Type B pancreatic cell (in vitro differentiated cells): ENCODE measurements around the gene KCNJ9. TPM values are rescaled to one million over a fixed set of nuclear protein-coding genes. Genes with fewer than 3 reads are reported as not detected.

Source experiments
- DNase-seq: peaks from one replicate; pipeline ENCODE4 v3.0.0; 2021; ENCODE audit warnings: mixed read lengths; ENCODE audit not compliant: unreplicated experiment; ENCODE audit errors: extremely low spot score
- H3K27ac Mint-ChIP-seq: 2 replicates; pipeline ENCODE4 v1.8.0; 2021; ENCODE audit warnings: mild to moderate bottlenecking, mixed read lengths
- H3K27me3 Mint-ChIP-seq: 2 replicates; pipeline ENCODE4 v1.8.0; 2021; ENCODE audit warnings: mixed read lengths
- H3K36me3 Mint-ChIP-seq: 2 replicates; pipeline ENCODE4 v1.8.0; 2021; ENCODE audit warnings: mixed read lengths
- H3K4me1 Mint-ChIP-seq: one replicate; pipeline ENCODE4 v1.8.0; 2021; ENCODE audit warnings: mixed read lengths; ENCODE audit not compliant: unreplicated experiment
- H3K4me3 Mint-ChIP-seq: 2 replicates; pipeline ENCODE4 v1.8.0; 2021; ENCODE audit warnings: mild to moderate bottlenecking, mixed read lengths
- H3K9me3 Mint-ChIP-seq: 2 replicates; pipeline ENCODE4 v1.8.0; 2021; ENCODE audit warnings: mixed read lengths
- total RNA-seq: library from RNA; stranded (reverse); gene quantifications from 2 replicates; pipeline ENCODE4 v1.2.1, GENCODE V29; 2021; ENCODE audit warnings: low replicate concordance
- TF ChIP-seq, protein P1 (sequence below): fragments of 200-600 bp; sonication (generic); conservative IDR thresholded peaks from 2 replicates; pipeline ENCODE4 v1.5.0; 2021; ENCODE audit warnings: antibody characterized with exemption, mild to moderate bottlenecking

Gene KCNJ9
- total RNA-seq, 1 donor from 2014 or later: not detected

DNA sequence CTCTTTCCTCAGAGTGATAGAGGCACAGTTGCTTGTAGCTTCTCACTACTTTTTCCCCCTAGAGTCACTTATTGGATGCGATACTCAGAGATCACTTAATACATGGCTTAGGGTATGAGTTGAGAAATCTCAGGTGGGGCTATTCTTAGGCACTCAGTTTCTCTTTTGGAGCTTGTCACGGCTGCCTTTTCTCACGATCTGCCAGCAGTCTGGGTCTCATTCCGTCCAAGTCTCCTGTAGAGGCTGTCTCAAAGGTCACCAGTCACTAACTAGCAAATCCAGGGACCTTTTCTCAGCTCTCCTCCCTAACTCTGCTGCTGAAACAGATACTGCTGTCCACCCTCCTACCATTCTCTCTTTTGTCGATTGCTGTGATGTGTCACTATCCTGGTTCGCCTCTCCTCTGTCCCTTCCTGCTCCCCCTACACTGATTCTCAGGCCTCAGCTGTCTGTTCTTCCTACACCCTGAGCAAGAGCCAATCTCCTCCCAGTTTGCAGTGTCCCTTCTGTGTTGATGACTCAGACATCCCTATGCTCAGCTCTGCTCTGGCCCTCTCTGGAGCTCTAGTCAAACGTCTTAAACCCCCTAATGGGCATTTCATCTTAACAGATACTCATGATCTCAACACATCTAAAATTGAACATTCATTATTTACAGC, 46.7 kb downstream of the KCNJ9 start:
- Mint-ChIP-seq H3K4me3 (no peak overlapping the region), H3K4me1 (peaks cover 12% of the 10 kb centered on the region), H3K36me3 (no peaks in the 10 kb centered on the region), H3K27ac (no peak overlapping the region), H3K27me3 (peaks cover 12% of the 10 kb centered on the region), H3K9me3 (no peaks in the 10 kb centered on the region)
- no peak for DNase-seq
- TF ChIP-seq, protein P1, sequence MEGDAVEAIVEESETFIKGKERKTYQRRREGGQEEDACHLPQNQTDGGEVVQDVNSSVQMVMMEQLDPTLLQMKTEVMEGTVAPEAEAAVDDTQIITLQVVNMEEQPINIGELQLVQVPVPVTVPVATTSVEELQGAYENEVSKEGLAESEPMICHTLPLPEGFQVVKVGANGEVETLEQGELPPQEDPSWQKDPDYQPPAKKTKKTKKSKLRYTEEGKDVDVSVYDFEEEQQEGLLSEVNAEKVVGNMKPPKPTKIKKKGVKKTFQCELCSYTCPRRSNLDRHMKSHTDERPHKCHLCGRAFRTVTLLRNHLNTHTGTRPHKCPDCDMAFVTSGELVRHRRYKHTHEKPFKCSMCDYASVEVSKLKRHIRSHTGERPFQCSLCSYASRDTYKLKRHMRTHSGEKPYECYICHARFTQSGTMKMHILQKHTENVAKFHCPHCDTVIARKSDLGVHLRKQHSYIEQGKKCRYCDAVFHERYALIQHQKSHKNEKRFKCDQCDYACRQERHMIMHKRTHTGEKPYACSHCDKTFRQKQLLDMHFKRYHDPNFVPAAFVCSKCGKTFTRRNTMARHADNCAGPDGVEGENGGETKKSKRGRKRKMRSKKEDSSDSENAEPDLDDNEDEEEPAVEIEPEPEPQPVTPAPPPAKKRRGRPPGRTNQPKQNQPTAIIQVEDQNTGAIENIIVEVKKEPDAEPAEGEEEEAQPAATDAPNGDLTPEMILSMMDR: no peak

- no peak overlapping the region for H3K27ac Mint-ChIP-seq
- H3K36me3 Mint-ChIP-seq: no peaks in the 10 kb centered on the region
- no peaks in the 10 kb centered on the region for H3K9me3 Mint-ChIP-seq
- peaks cover 12% of the 10 kb centered on the region for H3K4me1 Mint-ChIP-seq
- no peak overlapping the region for H3K4me3 Mint-ChIP-seq
- no peak for DNase-seq
- TF ChIP-seq, protein P1: no peak
- H3K27me3 Mint-ChIP-seq: peaks cover 12% of the 10 kb centered on the region
Observed at GRCh38 chr1:160128636-160129035, 47.3 kb downstream of the KCNJ9 start.

DNA sequence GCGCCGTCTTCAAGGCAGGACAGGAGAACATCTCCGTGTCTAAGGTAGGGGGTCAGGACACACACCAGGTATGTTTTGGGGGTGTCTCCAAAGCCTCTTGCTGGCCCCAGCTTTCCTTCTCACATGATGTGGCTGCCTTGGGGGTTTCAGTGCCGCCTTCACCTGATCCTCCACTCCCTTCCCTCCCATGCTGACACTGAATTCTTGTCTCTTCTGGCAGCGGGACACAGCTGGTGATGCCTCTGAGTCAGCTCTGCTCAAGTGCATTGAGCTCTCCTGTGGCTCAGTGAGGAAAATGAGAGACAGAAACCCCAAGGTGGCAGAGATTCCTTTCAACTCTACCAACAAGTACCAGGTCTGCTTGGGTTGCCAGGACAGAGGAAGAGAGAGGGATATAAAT, 47.7 kb downstream of the KCNJ9 start:
- Mint-ChIP-seq H3K9me3 (no peaks in the 10 kb centered on the region), H3K4me3 (no peak overlapping the region), H3K27ac (peak overlapping the region; percentile 8), H3K4me1 (peaks cover 11% of the 10 kb centered on the region), H3K36me3 (no peaks in the 10 kb centered on the region), H3K27me3 (peaks cover 12% of the 10 kb centered on the region)
- no peak for DNase-seq
- TF ChIP-seq, protein P1: no peak

GRCh38 chr1:160129558-160129957, 48.2 kb downstream of the KCNJ9 start:
- H3K4me1 Mint-ChIP-seq: peaks cover 5% of the 10 kb centered on the region
- peaks cover 12% of the 10 kb centered on the region for H3K27me3 Mint-ChIP-seq
- DNase-seq: no peak
- H3K36me3 Mint-ChIP-seq: no peaks in the 10 kb centered on the region
- H3K4me3 Mint-ChIP-seq: no peak overlapping the region
- TF ChIP-seq, protein P1: no peak
- H3K27ac Mint-ChIP-seq: peak overlapping the region; percentile 8
- no peaks in the 10 kb centered on the region for H3K9me3 Mint-ChIP-seq

GRCh38 chr1:160129966-160130365, 48.6 kb downstream of the KCNJ9 start:
- Mint-ChIP-seq H3K36me3 (no peaks in the 10 kb centered on the region), H3K27ac (no peak overlapping the region), H3K9me3 (no peaks in the 10 kb centered on the region), H3K4me3 (no peak overlapping the region), H3K4me1 (peaks cover 1% of the 10 kb centered on the region), H3K27me3 (peaks cover 12% of the 10 kb centered on the region)
- TF ChIP-seq, protein P1: no peak
- DNase-seq: no peak
